Panc1 (cell line): ENCODE data around the gene SCAF8. TPM values are rescaled to one million over a fixed set of nuclear protein-coding genes. Genes with fewer than 3 reads are reported as not detected.

Experiments
- ATAC-seq: fragments of 200-7000 bp; cut with Tn5 transposase; 2 replicates; pipeline ENCODE4 v1.9.1; 2020; ENCODE audit warnings: mild to moderate bottlenecking, moderate library complexity
- BruUV-seq: library from RNA; stranded (reverse); fragments of 400-500 nt; replicated peaks from 2 replicates; lab custom pipeline; 2021; lab: Mats Ljungman, UMichigan
- CTCF ChIA-PET: fragments of 300-600 bp; sonication (Branson Sonifier 250); formaldehyde crosslinking; loops from one replicate; lab custom pipeline; 2022; ENCODE audit warnings: antibody characterized with exemption; lab: Charles Lee
- POLR2A ChIA-PET: fragments of 300-600 bp; sonication (Branson Sonifier 250); formaldehyde crosslinking; loops from one replicate; lab custom pipeline; 2022; ENCODE audit warnings: antibody characterized with exemption; lab: Charles Lee
- DNase-seq: peaks from one replicate; pipeline ENCODE4 v3.0.0-alpha.2; 2010; ENCODE audit warnings: low read depth, low spot score
- H3K27ac ChIP-seq: 2 replicates; pipeline ENCODE4 v1.5.1; 2011; ENCODE audit warnings: mild to moderate bottlenecking, low read length, inconsistent platforms
- H3K27me3 ChIP-seq: fragments of 200-500 bp; sonication (Bioruptor generic); 2 replicates; pipeline ENCODE4 v1.6.0; 2014; ENCODE audit warnings: low read length, inconsistent platforms; ENCODE audit not compliant: control insufficient read depth, insufficient read depth
- H3K36me3 ChIP-seq: fragments of 200-500 bp; sonication (Bioruptor generic); 2 replicates; pipeline ENCODE4 v1.5.1; 2014; ENCODE audit warnings: inconsistent platforms, mild to moderate bottlenecking, low read length, moderate library complexity; ENCODE audit not compliant: control insufficient read depth, insufficient read depth
- H3K4me1 ChIP-seq: 2 replicates; pipeline ENCODE4 v1.5.1; 2011; ENCODE audit warnings: inconsistent platforms, mild to moderate bottlenecking, low read length, moderate library complexity; ENCODE audit not compliant: control insufficient read depth, insufficient read depth
- H3K4me3 ChIP-seq, 2 experiments: 2 replicates each; pipeline ENCODE4 v1.5.1; 2011 to 2012; ENCODE audit warnings: low read depth in 2 of 2, low read length in 2 of 2, mild to moderate bottlenecking in 2 of 2, inconsistent platforms in 1 of 2, moderate library complexity in 1 of 2
- H3K9me3 ChIP-seq: fragments of 200-500 bp; sonication (Bioruptor generic); 2 replicates; pipeline ENCODE4 v1.5.1; 2014; ENCODE audit warnings: low read depth, mild to moderate bottlenecking, inconsistent platforms, low read length, moderate library complexity; ENCODE audit not compliant: control insufficient read depth, insufficient read depth
- CTCF ChIP-seq: fragments of 450-650 bp; IDR thresholded peaks from 2 replicates; pipeline ENCODE4 v1.5.1; 2017; ENCODE audit warnings: mild to moderate bottlenecking
- POLR2AphosphoS5 ChIP-seq: IDR thresholded peaks from 2 replicates; pipeline ENCODE4 v1.6.1; 2012; ENCODE audit warnings: mild to moderate bottlenecking, low read depth, low read length, moderate library complexity
- SIN3A ChIP-seq: IDR thresholded peaks from 2 replicates; pipeline ENCODE4 v1.6.1; 2012; ENCODE audit warnings: low read depth, mild to moderate bottlenecking, low read length, moderate library complexity, borderline replicate concordance; ENCODE audit not compliant: insufficient read depth
- TCF7L2 ChIP-seq: IDR thresholded peaks from 2 replicates; pipeline ENCODE4 v1.6.1; 2011; ENCODE audit warnings: mild to moderate bottlenecking, low read depth, low read length, inconsistent platforms
- in situ Hi-C: cut with HindIII; loops from 2 replicates; pipeline ENCODE4 v1.10.0; 2016; ENCODE audit warnings: low sequenced_read_pairs, low pct_unique_long_range_greater_than_20kb
- intact Hi-C: fragments of 100-400 bp; cut with micrococcal nuclease; formaldehyde crosslinking; loops from one replicate; pipeline ENCODE4 v1.10.0; 2022; ENCODE audit not compliant: unreplicated experiment
- total RNA-seq: library from RNA; stranded (reverse); gene quantifications from one replicate; pipeline ENCODE4 v1.2.1, GENCODE V29; 2021; ENCODE audit not compliant: unreplicated experiment
- TF ChIP-seq, protein P1 (sequence below), 2 experiments: IDR thresholded peaks; 2 replicates each; pipeline ENCODE4 v1.6.1; 2011 to 2012; ENCODE audit warnings: low read depth in 2 of 2, control low read depth in 1 of 2, low read length in 1 of 2, mild to moderate bottlenecking in 1 of 2, moderate library complexity in 1 of 2; ENCODE audit not compliant: insufficient read depth in 1 of 2

The SCAF8 gene
- total RNA-seq, 1 experiment from 2014 or later: 38.9 TPM

DNA sequence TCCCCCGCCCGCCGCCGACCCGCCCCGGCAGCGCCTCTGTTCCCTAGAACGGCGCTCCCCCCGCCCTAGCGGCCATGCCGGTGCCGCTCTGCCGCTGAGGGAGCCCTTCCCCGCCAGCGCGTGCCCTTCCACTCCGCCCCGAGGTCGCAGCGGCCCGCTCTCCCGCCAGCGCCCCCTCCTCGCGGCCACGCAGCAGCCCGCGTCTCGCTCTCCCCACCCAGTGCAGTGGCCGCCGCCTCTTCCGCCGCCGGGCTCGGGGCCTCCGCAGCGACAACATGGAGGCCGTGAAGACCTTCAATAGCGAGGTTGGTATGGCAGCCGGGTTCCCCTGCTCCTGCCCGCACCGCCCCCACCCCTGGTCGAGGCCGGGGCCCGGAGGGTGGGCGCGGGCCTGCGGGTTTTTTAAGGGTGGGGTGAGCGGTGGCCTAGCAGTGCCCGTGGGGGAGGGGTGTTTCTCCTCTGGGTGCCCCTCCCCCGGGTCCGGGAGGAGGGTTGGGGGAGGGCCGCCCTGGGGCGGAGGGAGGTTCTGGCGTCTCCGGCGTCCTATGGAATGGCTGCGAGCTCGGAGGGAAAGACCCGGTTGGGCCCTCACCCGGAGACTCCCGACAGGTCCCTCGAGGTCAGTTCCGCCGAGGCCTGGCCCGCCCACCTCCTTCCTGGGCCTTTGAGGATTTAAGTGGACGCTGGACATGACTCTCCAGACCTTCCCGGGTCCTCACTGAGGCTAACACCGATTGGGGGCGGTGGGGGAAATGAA lies 588 bp downstream of the SCAF8 start:
- Histone ChIP-seq H3K27me3 (no peaks in the 10 kb centered on the region), H3K27ac (peak overlapping the region; percentile 93), H3K4me3 (peak overlapping the region; percentile 81 to 82), H3K36me3 (peaks cover 4% of the 10 kb centered on the region; the same call in 1 of the 2 replicates), H3K4me1 (peaks cover 33% of the 10 kb centered on the region), H3K9me3 (no peaks in the 10 kb centered on the region)
- peak; percentile 95 for ATAC-seq
- ChIA-PET POLR2A (interaction anchor here (0.5 kb wide), 2 partner anchors 45 to 476 kb away, joined by 3 to 4 read pairs; no protein-coding TSS in a partner anchor), CTCF (no interaction called here)
- intact Hi-C loops: loop anchor here (2.0 to 5.0 kb wide), 2 partner anchors 57 to 71 kb away; no protein-coding TSS in a partner anchor
- no peak for DNase-seq
- no TSS peak for BruUV-seq
- TF ChIP-seq TCF7L2 (0 out of 2 replicates have a peak, but pooled peaks have one; percentile 13), POLR2AphosphoS5 (peak; percentile 88), SIN3A (peak; percentile 82)
- TF ChIP-seq, protein P1, sequence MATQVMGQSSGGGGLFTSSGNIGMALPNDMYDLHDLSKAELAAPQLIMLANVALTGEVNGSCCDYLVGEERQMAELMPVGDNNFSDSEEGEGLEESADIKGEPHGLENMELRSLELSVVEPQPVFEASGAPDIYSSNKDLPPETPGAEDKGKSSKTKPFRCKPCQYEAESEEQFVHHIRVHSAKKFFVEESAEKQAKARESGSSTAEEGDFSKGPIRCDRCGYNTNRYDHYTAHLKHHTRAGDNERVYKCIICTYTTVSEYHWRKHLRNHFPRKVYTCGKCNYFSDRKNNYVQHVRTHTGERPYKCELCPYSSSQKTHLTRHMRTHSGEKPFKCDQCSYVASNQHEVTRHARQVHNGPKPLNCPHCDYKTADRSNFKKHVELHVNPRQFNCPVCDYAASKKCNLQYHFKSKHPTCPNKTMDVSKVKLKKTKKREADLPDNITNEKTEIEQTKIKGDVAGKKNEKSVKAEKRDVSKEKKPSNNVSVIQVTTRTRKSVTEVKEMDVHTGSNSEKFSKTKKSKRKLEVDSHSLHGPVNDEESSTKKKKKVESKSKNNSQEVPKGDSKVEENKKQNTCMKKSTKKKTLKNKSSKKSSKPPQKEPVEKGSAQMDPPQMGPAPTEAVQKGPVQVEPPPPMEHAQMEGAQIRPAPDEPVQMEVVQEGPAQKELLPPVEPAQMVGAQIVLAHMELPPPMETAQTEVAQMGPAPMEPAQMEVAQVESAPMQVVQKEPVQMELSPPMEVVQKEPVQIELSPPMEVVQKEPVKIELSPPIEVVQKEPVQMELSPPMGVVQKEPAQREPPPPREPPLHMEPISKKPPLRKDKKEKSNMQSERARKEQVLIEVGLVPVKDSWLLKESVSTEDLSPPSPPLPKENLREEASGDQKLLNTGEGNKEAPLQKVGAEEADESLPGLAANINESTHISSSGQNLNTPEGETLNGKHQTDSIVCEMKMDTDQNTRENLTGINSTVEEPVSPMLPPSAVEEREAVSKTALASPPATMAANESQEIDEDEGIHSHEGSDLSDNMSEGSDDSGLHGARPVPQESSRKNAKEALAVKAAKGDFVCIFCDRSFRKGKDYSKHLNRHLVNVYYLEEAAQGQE (IDR thresholded peaks at IDR 0.05; ENCODE audit: insufficient read depth in 1 of 2, low read depth in 2 of 2, low read length in 1 of 2): no peak
- in situ Hi-C loops: no loop called here

DNA sequence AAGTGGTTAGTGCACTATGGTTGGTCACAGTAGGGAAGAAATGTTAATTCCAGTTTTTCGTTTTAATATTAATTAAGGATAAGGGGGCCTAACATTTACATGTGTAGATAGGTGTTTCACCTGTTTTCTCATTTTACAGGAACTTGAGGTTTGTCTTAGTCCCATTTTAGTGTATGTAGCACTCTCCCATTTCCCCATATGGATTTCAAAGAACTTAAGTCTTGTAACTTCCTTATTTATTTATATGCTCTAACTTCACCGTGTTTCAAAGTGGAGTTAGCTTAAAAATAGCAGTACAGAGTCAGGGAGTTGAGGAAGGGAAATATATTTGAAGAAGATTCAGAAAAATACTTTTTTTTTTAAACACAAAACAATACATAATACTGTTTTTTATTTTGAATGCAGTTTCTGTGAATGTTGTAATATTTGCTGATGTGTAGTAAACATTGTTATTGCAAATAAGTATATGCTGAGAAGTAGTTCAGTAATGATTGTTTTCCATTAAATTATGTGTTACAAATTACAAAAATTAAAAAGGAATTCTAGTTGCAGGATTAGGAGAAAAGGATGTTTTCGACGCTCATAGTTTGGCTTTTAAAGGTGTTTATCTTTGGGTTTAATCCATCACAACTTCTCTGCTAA lies 3.5 kb downstream of the SCAF8 start:
- in situ Hi-C loops (no loop called here), intact Hi-C loops (no loop called here)
- peaks cover 4% of the 10 kb centered on the region; the same call in 1 of the 2 replicates for H3K36me3 ChIP-seq
- BruUV-seq: no TSS peak
- H3K4me3 ChIP-seq: no peak overlapping the region
- H3K27me3 ChIP-seq: no peaks in the 10 kb centered on the region
- DNase-seq (no peak), ATAC-seq (no peak)
- H3K9me3 ChIP-seq: no peaks in the 10 kb centered on the region
- CTCF ChIA-PET: interaction anchor here (0.7 kb wide), 1 partner anchor 181 kb away, joined by 4 read pairs; no protein-coding TSS in a partner anchor
- peaks cover 33% of the 10 kb centered on the region for H3K4me1 ChIP-seq
- POLR2A ChIA-PET: interaction anchor here (0.5 kb wide), 1 partner anchor 25 kb away, joined by 3 read pairs; no protein-coding TSS in a partner anchor
- H3K27ac ChIP-seq: no peak overlapping the region; the same call in 1 of the 2 replicates
- TF ChIP-seq CTCF (no peak), TCF7L2 (no peak), SIN3A (no peak), POLR2AphosphoS5 (no peak)
- TF ChIP-seq, protein P1 (IDR thresholded peaks at IDR 0.05; ENCODE audit: insufficient read depth in 1 of 2, low read depth in 2 of 2, low read length in 1 of 2): no peak
